ENCODE measurements around the gene MRPL23.

DNA sequence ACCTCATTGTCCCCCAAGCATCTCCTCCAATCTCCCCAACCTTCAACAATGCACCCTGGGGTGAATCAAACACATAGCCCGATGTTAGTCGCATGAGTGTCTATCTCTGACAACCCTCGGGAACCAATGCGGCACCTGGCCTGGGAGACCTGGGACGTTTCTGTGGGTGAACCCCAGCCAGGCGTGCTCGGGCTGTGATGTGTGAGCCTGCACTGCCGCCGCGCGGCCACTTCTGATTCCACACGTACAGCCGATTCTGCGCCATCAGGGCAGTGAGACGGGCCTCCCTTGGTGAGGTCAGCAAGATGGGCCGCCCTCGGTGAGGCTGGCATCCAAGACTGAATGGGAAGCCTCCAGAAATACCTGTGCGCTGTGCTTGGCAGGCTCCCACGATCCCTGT, 55.7 kb downstream of the MRPL23 start:
- TF ChIP-seq, protein P1, sequence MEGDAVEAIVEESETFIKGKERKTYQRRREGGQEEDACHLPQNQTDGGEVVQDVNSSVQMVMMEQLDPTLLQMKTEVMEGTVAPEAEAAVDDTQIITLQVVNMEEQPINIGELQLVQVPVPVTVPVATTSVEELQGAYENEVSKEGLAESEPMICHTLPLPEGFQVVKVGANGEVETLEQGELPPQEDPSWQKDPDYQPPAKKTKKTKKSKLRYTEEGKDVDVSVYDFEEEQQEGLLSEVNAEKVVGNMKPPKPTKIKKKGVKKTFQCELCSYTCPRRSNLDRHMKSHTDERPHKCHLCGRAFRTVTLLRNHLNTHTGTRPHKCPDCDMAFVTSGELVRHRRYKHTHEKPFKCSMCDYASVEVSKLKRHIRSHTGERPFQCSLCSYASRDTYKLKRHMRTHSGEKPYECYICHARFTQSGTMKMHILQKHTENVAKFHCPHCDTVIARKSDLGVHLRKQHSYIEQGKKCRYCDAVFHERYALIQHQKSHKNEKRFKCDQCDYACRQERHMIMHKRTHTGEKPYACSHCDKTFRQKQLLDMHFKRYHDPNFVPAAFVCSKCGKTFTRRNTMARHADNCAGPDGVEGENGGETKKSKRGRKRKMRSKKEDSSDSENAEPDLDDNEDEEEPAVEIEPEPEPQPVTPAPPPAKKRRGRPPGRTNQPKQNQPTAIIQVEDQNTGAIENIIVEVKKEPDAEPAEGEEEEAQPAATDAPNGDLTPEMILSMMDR (IDR thresholded peaks at IDR 0.05), result no peak
- no peak for TF ChIP-seq POLR2A (IDR thresholded peaks at IDR 0.05)
